Pericardium fibroblast (primary cell): Measurements from ENCODE around the gene ZNF607. TPM values are rescaled to one million over a fixed set of nuclear protein-coding genes. Genes with fewer than 3 reads are reported as not detected.

Experiments
- total RNA-seq: library from RNA; depleted of rRNA; stranded (reverse); fragments of >200 nt; gene quantifications from 2 replicates; pipeline ENCODE4 v1.2.3, GENCODE V29; 2015

ZNF607 gene
- 0.85 and 4.1 TPM in 2 replicates for total RNA-seq

DNA sequence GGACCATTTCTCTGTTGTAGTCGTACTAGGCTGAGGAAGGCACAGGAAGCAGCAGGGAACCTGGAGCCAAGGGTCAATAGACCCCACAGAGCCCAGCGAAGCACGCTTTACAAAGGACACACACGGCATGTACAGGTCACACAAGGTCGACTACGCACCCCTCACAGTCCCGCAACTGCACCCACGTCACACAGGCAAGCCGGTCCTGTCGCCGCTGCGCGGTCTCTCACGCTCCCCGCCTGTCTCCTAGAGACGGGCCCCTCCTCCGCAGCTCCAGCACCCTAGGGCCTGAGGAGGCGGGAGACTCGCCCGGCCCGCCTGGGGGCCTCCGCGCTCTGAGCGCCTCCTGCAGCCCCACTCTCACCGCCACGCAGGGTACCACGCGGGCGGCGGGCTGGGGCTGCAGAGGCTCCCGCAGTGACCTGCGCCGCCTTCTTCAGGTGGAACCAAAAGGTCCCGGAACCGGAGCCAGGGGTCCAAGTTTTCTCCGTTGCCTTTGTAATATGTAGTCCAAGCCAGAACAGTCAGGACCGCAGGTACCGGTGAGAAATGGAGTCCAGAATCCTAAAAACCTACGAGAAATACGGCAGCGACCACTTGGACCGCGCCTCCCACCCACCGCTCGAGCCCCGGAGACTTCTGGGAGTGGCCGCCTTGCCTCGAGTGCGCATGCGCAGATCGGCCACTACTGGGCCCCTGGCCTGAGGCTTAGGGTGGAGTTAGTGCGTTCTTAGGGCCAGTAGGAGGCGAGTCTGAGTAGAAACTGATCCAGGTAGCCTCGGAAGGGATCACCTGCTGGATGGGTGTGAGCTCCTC, at the start of gene ZNF607:
Gene ZNF607 (minus strand): TSS at position 651 of the 816 bp plus-strand sequence. CDS start 8,143 bp downstream, outside the sequence.

DNA sequence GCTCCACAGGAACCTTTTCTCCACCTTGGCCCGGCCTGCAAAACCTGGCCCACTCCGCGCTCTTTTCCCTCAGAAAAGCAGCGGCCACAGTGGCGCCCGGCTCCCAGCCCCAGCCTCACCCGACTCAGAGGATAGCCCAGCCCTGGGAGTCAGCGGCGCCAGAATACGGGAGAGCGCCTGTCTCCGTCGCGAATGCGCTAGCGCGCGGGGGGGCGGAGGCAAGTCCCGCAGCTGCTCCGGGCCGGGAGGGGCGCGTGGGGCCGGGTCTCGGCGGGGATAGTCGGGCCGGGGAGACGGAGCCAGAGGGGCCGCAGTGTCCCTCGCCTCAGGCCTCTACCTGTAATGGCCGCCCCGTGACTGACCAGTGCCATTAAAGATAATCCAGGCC, 64.3 kb downstream of the ZNF607 start, which contains the start of gene ZFP30:
Gene ZFP30 (minus strand): TSS at position 165 of the 388 bp plus-strand sequence. CDS start 7,643 bp downstream, outside the sequence.

Other genes with a start within 250 kb of the ZNF607 start
- gene ZNF793, start 212.8 kb downstream of the ZNF607 start, total RNA-seq, result 1.3 and 1.5 TPM in 2 replicates
- gene ZNF571, start 125.0 kb downstream of the ZNF607 start, total RNA-seq, result 0.77 and 1.6 TPM in 2 replicates
- gene ZNF540, start 124.9 kb downstream of the ZNF607 start, total RNA-seq, result 0.12 and 0.60 TPM in 2 replicates
- gene ZFP30, start 64.3 kb downstream of the ZNF607 start, total RNA-seq, result 3.5 and 7.9 TPM in 2 replicates
- 0.43 and 3.5 TPM in 2 replicates for gene ZNF573, start 59.8 kb upstream of the ZNF607 start, total RNA-seq
- gene WDR87, start 186.8 kb upstream of the ZNF607 start, total RNA-seq, result not detected in 2 replicates
- gene SIPA1L3, start 187.4 kb upstream of the ZNF607 start, total RNA-seq, result 7.9 and 9.4 TPM in 2 replicates